ENCODE results near the gene HOXB3.

The HOXB3 gene

DNA sequence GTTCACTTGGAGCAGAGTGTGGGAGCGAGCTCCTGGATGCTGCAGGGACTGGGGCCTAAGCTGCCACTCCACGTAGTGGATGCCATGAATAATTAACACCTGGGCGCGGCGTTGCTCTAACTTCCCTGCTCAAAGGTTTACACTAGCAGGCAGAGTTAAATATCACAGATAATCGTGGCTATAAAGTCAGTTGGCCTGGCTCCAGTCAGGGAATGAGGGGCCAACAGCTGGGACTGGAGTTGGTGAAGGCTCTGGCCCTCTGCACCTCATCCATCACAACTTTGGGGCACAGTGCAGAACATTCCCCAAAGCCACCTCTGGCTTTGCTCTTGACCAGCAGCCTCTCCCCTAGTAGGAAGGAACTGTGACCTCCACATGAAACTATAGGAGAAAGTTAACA is 22.8 kb downstream of the HOXB3 start:
- DNase-seq = no peak

DNA sequence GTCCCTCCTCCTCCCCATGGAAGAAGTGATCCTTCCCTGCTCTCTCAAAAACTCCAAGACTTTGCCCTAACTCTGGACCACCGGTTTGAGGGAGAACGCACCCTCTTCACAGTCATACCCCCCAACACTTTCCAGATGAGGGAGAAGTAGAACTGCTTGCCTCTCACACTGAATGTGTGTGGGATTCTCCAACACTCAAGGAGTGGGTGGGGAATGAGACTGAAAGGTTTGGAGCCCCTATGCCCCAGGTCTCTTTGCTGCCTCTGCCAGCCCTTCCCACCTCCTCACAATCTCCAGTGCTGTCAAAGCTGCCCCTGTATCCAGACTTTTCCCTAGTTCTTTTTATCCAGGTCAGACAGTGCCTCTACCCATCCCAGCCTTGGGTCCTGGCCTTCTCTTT is 23.3 kb downstream of the HOXB3 start:
- DNase-seq = no peak

- DNase-seq = no peak
Measured at GRCh38 chr17:48565925-48566710, 23.9 kb downstream of the HOXB3 start.

DNA sequence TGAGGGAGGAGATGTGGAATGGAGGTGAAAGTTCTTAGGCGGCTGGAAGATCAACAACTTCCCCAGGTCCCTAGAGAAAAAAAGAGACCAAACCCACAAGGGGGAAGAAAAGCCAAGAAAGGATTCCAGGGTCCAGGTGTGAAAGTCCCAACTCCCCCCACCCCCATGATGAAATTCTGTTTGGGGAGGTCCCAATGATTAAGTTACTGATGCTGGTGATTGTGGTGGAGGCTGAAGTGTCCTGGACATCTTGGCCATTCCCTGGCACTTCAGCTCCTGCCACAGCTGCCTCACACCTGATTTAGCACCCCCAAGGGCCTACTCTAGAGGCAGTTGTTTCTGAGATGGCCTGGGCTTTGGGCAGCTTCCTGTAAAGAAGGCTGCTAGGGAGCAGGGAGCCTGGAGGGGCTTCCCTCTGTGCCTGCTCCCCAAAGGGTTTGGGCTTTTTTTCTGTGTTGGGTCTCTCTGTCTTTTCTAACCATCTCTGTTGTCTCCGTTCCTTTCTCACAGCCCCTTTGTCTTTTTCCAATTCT is 25.0 kb downstream of the HOXB3 start:
- DNase-seq = no peak

- DNase-seq = no peak
Measured at GRCh38 chr17:48564188-48565021, 25.6 kb downstream of the HOXB3 start.

DNA sequence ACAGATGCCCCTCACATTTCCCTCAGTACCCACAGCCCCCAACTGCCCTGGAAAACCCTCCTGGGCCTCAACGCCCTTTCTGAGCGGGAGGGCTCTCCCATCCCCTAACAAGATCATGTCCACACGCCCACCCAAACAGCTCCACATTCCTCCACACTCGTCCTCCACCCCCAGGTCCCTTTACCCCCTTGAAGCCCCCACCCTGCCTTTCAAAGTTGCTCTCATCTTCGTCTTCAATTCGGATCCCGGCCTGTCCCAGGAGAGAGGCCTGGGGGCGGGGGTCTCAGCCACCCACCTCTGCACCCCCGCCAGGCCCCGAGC is 26.2 kb downstream of the HOXB3 start:
- DNase-seq = no peak

DNA sequence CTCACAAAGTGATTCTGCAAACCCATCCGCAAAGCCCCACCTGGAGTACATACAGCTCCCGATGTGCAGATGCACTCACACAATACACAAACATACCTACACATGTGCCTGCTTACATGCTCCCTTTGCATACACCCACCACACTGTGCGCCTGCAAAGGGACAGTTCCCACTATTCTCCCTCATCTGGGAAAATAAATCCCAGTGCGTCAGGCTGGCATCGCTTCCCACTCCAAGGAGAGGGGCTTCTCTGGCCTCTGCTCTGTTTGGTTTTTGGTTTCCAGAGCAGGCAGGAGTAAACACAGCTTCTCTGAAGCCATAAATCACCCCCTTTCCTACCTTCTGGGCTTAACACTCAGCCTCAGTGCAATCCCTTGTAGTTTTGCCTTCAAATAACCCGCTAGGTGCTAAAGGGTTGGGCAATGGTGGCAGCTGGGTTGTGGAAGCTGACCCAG is 26.6 kb downstream of the HOXB3 start:
- no peak for DNase-seq

DNA sequence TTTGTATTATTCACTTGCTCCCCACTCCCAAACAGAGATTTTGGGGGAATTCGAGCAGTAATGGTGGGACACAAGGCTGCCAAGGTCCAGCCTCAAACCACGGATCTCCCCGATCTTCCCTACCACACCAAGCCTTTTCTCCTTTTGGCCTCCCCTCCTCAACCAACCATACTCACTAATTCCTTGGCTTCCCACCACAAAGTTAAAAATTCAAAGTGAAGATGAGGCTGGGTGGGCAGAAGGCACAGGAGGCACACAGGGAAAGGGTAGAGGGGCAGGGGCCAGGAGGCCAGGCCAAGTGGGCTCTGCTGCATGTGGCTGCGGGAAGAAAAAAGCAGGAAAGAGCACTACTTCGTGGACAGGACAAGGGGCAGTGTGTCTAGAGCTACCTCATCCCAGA is 27.1 kb downstream of the HOXB3 start:
- no peak for DNase-seq

GRCh38 chr17:48561884-48562810 is 27.9 kb downstream of the HOXB3 start:
- DNase-seq = peak; percentile 80

DNA sequence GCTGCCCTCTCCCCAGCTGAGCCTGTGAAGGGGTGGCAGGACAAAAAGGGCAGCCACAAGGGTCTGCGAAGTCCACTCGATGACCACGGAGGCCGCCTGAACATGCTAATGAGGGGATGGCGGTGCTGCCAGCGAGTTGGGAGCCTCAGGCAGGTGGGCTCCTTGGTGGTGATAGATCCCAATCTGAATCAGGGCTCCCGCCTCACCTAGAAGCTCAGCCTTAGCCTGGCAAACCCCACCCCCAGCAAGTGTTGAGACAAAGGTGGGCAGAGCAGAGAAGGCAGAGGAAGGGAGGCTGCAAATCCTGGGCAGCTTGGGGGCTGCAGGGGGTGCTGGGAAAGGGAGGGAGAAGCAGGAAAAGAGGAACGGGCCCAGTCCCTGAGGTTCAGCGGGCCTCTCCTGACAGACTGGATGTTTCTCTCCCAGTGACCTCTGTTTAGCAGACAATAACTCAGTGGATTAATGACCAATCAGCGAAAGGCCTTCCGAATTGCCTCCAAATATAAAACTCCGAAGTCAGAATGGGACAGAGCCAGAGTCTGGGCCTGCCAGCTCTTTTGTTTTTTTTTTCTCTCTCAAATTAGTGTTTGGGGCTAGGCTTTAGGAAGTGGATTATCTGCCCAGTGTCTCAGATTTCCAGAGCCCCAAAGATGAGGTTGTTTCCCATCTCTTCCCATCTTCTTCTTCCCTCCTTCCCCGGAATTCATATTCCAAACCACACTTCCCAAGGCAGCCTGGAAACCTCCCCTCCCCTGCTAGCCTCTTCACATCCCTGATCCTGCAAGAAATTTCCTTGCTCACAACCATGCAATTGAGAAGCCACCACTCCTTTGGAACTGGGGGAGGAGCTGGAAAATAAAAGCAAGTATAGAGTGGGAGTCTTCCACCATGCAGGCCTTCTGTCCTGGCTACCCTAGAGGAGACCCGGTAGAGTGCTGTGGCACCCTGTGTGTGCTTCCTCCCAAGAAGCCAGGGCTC is 29.9 kb downstream of the HOXB3 start:
- no peak for DNase-seq

DNA sequence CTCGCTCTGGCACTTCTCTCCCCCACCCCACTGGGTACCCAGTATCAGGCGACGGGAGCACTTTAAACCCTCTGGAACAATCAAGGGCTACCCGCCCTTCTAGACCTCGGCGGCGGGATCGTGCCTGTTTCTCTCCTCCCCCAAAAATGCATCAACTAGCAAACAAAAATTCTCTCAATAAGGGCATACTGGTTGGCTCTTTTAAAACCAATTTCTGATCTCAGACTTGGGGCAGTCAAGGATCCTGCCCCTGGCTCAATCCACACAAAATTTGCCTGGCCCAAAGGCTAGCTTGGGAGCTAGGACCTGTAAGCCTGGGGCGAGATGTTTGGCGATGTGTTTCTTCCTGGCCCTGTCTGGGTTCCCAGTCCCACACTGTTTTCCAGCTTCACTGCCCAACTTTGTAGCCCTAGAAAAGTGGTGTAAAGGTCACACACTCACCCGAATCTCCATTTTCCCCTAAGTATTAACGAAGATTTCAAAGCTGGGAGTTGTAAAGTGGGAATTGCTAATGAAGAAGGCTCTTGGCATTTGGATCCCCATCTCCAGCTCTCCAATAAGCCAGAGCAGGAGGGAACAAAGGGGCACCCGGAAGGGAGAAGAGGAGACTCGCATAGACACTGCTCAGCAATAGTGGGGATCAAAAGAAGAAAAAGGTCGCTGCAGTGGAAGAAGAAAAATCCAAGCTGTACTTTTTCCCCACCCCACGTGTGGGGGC is 30.8 kb downstream of the HOXB3 start:
- no peak for DNase-seq

DNA sequence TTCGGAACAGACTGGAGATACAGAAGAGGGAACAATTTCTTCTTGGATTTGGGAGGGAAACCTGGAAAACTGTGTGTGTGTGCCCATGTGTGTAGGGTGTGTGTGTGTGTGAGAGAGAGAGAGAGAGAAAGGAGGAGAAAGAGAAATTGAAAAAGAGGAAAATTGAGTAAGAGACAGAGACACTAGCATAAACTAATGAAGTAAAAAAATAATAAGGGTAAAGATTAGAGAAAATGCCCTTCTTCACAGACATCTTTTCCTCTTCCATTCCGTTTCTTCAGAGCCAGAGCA is 31.3 kb downstream of the HOXB3 start:
- DNase-seq = no peak

GRCh38 chr17:48558057-48558830 is 31.8 kb downstream of the HOXB3 start:
- DNase-seq = no peak

- no peak for DNase-seq
Measured at GRCh38 chr17:48556576-48557401, 33.3 kb downstream of the HOXB3 start.

GRCh38 chr17:48556229-48556575 is 33.8 kb downstream of the HOXB3 start:
- DNase-seq = no peak

DNA sequence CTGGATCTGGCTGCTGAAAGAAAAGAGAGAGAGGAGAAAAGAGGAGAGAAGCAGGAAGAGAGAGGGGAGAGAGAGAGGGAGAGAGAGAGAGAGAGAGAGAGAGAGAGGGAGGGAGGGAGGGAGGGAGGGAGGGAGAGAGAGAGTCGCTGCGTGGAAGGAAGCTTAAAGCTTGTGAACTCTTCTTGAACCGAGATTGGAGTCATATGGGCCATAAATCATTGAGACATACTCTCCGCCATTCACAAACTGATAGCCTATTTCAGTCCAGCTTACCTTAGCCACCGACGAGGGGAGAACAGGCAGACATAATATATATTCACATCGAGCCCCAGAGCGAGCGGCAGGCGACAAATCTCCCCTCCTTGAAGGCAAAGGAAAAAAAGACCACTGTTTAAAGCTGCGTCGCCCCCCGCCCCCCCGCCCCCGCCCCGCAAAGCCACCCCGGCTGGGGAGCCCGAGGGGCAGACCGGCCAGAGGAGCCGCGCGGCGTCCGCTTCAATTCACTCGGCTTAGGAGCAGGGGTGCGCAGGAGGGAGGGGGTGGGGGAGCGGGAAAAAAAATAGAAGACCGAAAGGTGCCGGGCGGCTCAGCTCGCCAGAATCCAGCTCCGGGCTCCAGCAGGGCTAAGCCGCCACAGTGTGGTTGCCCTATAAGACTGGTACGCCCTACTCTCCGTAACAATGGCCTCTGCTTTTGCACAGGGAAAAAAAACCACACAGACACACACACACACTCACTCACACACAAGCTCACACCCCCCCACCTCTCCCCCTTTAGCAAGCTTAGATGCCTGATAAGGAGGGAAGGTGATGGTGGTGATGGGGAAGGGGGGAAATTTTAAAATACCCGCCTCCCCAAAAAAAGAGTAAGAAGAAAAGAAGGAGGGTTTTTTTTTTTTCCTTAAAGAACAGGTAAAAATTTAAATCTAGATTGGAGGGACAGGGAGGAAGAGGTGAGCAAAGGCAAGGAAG is 34.5 kb downstream of the HOXB3 start:
- DNase-seq = peak; percentile 96

DNA sequence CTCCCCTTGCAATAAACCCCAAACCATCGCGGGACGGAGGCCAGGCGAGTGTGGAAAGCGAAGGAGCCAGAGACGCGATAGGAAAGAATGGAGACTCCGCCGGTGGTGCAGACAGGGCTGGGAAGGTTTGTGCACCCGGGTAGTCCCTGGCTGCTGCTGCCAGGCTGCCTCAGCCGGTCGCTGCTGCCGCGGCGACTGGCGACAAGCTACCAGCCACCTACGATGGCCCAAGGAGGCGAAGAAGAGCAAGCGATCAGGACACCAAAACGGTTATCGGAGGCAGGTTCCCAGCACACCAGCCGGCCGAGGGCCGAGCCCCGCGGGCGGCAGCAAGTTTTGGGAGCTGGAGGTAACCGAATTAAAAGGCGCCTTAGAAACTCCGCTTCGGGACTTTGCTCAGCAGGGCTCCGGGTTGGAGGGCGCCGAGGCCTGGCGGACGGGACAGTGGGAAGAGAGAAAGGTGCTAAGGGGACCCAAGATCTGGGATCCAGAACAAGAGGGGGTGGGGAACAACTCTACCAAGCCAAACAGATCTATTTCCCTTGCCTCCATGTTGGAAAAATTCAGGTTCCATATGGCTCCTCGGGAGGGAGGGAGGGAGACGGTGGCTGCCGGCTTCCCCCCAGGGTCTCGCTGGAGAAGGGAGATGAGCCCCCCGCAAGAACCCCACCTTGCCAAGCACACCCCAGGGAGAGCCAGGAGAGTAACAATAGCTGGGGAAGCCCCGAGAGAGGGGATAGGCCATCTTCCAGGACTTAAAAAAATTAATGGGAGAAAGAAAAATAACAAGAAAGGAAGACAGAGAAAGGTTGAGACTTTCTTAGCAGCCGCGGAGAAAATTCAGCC is 35.4 kb downstream of the HOXB3 start:
- no peak for DNase-seq
